Measurements from ENCODE around the gene PRIM2.
"Not testable (repeated sequence)": the region's sequence is repeated elsewhere in the genome, so short reads cannot be mapped to it uniquely, and the experiment has no call there.

The PRIM2 gene

DNA sequence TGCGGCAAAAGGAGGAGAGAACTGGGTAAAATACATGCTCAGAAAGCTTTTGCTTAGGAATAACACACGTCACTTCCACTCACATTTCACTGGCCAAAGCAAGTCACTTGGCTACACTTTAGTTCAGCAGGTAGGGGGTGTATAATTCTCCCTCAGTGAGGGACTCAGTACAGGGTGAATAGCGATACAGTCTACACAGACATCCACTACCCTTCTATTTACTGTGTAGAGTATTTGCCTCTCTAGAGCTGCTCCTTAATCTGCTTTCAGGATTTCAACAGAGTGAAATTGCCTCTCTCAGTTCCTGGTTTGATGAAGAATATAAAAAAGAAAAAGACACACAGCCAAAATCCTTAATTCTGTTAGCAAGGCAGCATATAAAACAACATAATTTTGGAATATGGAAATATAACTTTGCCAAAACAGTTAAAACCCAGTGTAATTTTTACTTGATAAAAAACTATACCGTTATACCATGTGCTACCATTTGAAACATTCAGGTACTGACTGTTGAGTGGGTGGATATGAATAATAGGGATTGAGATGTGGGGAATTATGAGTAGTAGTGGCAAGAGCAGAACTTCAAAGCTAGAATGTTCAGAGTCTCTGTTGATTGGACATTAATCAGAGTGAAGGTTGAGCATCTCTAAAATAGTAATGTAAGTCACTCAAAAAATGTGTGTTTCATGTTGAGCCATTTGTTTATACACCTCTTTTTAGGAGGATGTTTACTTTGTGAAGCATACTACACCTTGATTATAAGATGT, 51.7 kb downstream of the PRIM2 start:
- DNase-seq, result not testable (repeated sequence)

- not testable (repeated sequence) for DNase-seq
Measured at GRCh38 chr6:57371779-57372178, 54.3 kb downstream of the PRIM2 start.

DNA sequence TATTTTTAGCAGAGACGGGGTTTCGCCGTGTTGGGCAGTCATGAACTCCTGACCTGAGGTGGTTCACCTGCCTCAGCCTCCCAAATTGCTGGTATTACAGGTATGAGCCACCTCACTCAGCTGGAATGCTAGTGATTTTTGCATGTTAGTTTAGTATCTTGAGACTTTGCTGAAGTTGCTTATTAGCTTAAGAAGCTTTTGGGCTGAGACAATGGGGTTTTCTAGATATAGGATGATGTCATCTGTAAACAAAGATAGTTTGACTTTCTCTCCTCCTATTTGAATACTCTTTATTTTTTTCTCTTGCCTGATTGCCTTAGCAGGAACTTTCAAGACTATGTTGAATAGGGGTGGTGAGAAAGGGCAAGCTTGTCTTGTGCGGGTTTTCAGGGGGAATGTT, 57.3 kb downstream of the PRIM2 start:
- DNase-seq, result not testable (repeated sequence)

- peak; percentile 22 for DNase-seq
Measured at GRCh38 chr6:57376083-57376482, 58.7 kb downstream of the PRIM2 start.

DNA sequence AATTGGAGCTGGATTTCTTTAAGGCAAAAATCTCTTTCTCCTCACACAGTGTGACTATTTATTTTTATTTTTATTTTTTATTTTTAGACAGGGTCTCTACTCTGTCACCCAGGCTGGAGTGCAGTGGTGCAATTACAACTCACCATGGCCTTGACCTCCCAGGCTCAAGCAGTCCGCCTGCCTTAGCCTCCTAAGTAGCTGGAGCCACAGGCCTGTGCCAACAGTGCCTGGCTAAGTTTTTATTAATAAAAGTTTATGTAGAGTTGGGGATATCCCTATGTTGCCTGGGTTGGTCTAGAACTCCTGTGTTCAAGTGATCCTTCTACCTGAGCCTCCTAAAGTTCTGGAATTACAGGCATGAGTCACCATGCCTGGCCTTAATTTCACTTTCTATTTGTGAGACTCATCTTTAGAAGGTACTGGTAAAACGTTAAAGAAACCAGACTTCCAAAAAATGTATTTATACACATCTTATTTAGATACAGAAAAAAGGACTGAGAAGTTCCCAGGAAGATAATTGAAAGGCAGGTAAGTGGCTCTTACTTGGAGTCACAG, 71.7 kb downstream of the PRIM2 start:
- not testable (repeated sequence) for DNase-seq

- not testable (repeated sequence) for DNase-seq
Measured at GRCh38 chr6:57390818-57391217, 73.4 kb downstream of the PRIM2 start.

- not testable (repeated sequence) for DNase-seq
Measured at GRCh38 chr6:57392047-57392446, 74.6 kb downstream of the PRIM2 start.

GRCh38 chr6:57419341-57419740, 101.9 kb downstream of the PRIM2 start:
- DNase-seq, result not testable (repeated sequence)

GRCh38 chr6:57421503-57421902, 104.1 kb downstream of the PRIM2 start:
- DNase-seq, result no peak

DNA sequence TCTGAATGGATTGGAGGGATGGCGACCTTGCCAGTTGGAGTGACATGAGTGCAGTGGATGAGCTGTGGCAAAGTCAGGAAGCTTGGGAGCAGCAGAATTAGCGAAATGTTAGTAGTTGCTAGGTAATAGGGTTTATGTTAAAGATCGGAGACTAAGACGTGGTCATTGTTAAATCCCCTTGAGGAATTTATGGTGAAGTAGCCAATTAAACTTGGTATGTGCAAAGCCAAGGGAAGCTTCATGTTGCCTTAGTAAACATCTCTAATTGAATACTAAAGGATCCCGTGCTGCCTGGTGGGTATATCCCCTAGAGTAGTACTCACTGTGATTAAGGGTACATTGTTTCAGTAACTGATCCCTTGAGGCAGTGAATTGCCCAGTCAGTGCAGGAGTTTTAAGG, 106.0 kb downstream of the PRIM2 start:
- peak; percentile 36 for DNase-seq

- not testable (repeated sequence) for DNase-seq
Measured at GRCh38 chr6:57431742-57432141, 114.3 kb downstream of the PRIM2 start.

GRCh38 chr6:57432157-57432556, 114.7 kb downstream of the PRIM2 start:
- DNase-seq, result peak; percentile 74

DNA sequence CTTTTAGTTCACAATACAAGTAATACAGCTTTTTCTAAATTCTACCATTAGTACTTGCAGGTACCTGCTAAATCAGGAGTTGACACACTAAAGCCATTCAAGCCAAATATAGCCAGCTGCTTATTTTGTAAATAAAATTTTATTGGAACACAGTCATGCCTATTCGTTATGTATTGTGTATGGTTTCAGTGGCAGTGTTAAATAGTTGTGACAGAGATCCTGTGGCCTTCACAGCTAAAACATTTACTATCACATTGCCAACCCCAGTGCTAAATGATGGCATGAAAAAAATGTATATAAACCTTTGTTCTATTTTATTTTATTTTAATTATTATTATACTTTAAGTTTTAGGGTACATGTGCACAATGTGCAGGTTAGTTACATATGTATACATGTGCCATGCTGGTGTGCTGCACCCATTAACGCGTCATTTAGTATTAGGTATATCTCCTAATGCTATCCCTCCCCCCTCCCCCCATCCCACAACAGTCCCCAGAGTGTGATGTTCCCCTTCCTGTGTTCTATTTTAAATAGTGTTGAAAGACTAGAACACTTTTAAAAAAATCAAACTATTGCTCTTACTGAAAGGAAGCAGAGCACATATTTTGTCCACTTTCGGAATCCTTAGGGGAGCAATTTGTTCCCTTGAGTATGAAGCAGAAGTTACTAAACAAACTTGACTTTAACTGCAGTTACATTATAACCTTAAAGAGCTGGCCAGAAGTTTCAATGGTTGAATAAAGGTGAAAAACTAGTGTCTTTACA, 115.7 kb downstream of the PRIM2 start:
- peak; percentile 26 for DNase-seq

DNA sequence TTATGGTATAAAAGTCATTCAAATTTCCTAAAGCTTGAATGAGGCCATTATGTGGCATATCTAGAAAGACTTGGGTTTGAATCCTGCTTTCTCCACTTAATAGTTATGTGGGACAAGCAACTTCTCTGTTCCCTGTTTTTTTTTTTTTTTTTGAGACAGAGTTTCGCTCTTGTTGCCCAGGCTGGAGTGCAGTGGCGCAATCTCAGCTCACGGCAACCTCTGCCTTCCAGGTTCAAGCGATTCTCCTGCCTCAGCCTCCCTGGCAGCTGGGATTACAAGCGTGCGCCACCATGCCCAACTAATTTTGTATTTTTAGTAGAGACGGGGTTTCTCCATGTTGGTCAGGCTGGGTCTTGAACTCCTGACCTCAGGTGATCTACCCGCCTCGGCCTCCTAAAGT, 116.4 kb downstream of the PRIM2 start:
- DNase-seq, result not testable (repeated sequence)

GRCh38 chr6:57434944-57435343, 117.5 kb downstream of the PRIM2 start:
- no peak for DNase-seq

DNA sequence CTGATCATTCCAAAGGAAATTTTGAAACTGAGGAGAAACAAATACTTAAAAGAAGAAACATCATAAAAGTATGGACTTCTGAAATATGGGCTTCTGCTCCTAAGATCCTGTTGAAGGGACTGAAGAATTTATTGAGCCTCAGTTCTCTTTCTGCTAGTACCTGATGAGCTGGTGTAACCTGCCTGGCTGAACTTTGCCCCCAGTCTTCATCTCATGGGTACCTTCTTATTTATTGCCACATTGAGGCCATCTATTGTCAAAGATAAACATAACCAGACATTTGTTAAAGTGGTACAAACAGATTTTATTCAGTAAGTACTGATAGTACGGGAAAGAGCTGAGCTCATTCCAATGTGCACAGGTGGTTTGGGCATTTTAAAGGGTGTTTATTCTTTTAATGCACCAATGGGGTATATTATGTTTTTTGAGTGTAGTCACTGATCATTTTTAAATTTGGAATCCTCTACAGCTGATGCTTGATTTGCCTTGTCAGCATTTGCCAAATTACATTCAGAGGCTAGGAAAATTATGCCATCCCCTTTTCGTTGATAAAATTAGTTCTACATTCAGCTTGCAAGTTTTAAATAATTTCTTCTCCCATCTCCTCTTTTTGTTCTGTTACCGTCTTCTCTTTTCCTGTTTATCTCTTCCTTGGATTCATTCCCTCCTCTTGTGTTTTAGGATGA, 118.2 kb downstream of the PRIM2 start:
- no peak for DNase-seq

DNA sequence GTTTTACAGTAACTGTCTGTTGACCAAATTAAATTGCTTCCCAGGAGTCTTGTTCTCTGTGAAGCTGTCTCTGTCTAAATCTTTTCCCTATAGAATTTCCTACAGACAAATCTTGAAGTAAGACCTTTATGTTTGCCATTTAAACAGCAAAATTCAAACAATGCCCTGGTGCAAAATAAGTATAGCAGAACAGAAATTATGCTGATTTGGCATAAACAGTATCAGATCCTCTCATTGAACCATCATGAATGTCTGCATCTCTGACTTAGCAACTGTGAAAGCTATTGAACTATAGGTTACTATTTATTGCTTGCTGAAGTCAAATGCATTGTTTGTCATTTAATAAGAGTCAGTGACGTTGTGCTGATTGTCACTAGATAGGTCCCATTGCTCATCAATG, 123.3 kb downstream of the PRIM2 start:
- not testable (repeated sequence) for DNase-seq

GRCh38 chr6:57442133-57442532, 124.7 kb downstream of the PRIM2 start:
- not testable (repeated sequence) for DNase-seq

GRCh38 chr6:57443181-57443580, 125.8 kb downstream of the PRIM2 start:
- DNase-seq, result not testable (repeated sequence)

GRCh38 chr6:57444787-57445186, 127.4 kb downstream of the PRIM2 start:
- not testable (repeated sequence) for DNase-seq

- DNase-seq, result not testable (repeated sequence)
Measured at GRCh38 chr6:57445379-57445778, 127.9 kb downstream of the PRIM2 start.

DNA sequence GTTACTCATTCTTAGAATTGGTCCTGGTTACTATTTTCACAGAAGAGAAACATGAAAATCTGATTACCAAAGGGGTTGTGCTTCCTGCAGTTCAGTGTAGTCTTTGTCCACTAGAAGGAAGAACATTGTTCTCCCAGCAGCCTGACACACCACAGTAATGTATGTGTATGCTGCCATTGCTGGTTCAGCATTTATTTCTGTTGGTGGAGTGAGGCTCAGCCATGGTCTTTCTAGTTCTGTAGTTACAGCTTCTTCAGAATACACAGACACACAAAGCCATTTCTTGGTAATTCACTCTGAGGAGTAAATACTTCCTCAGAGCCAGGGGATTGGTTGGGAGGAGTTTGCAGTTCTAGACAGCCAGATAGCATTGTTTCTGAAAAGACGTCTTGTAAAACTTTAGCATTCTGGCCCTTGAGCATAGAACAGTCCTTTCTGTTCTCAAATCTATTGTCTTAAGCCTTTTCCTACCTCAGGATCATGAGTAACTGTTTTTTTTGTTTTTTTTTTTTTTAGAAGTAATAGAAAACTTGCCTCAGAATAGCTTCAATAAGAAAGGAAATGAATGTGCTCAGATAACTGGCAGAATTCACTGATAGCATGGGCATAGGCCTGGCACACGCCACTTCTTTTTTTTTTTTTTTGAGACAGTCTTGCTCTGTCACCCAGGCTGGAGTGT, 128.5 kb downstream of the PRIM2 start:
- not testable (repeated sequence) for DNase-seq

Data from fibroblast of skin of right biceps (primary cell).